Muscle of back (tissue), 13 donors: ENCODE results near the gene PCYOX1L. TPM values are rescaled to one million over a fixed set of nuclear protein-coding genes. Genes with fewer than 3 reads are reported as not detected.

Source experiments
- DNase-seq, 3 donors: peaks; one replicate each; pipeline versions ENCODE4 v3.0.0 to v3.0.0-alpha.2; 2013
- long read RNA-seq, 9 donors: transcript quantifications; one replicate each; lab custom pipeline, GENCODE V29; 2026
- polyA plus RNA-seq, 10 donors: library from polyadenylated mRNA; unstranded; fragments of 120-200 nt; gene quantifications; one replicate each; pipeline ENCODE4 v1.2.1, GENCODE V29; 2013; ENCODE audit not compliant: insufficient read length in 10 of 10

Gene PCYOX1L
- 10 to 100 TPM in 3 of 10 donors, 1 to 10 TPM in 7; 7.1 to 11.7 (median 9.0) TPM for polyA plus RNA-seq
- long read RNA-seq, donor 1, partial matches to known transcripts, result 0 of 2 reads
- long read RNA-seq, donor 1, other reads (novel, unspliced or antisense), result 0 of 2 reads
- long read RNA-seq, donor 2, partial matches to known transcripts, result 0 of 1 reads
- long read RNA-seq, donor 2, other reads (novel, unspliced or antisense), result 0 of 1 reads
- long read RNA-seq, donor 3, result 0 reads
- long read RNA-seq, donor 4, full-length matches to known transcripts, result 6 of 391 reads
- long read RNA-seq, donor 4, partial matches to known transcripts, result 61 of 391 reads
- long read RNA-seq, donor 4, other reads (novel, unspliced or antisense), result 324 of 391 reads
- long read RNA-seq, donor 5, full-length matches to known transcripts, result 5 of 746 reads
- long read RNA-seq, donor 5, partial matches to known transcripts, result 741 of 746 reads
- long read RNA-seq, donor 5, other reads (novel, unspliced or antisense), result 0 of 746 reads
- long read RNA-seq, donor 6, partial matches to known transcripts, result 0 of 3 reads
- long read RNA-seq, donor 6, other reads (novel, unspliced or antisense), result 0 of 3 reads
- long read RNA-seq, donor 7, full-length matches to known transcripts, result 4 of 4 reads
- long read RNA-seq, donor 7, partial matches to known transcripts, result 0 of 4 reads
- long read RNA-seq, donor 7, other reads (novel, unspliced or antisense), result 0 of 4 reads
- long read RNA-seq, donor 8, partial matches to known transcripts, result 0 of 3 reads
- long read RNA-seq, donor 8, other reads (novel, unspliced or antisense), result 0 of 3 reads
- long read RNA-seq, donor 9, partial matches to known transcripts, result 0 of 2 reads
- long read RNA-seq, donor 9, other reads (novel, unspliced or antisense), result 0 of 2 reads

GRCh38 chr5:149357370-149358293 lies at the start of gene PCYOX1L:
PCYOX1L (plus strand) TSS chr5:149358046; CDS start chr5:149358069, 23 bp downstream.
- DNase-seq, result peak; percentile 91 to 97 (median 92)

GRCh38 chr5:149309354-149309753 lies 48.5 kb upstream of the PCYOX1L start:
- DNase-seq, result no peak

GRCh38 chr5:149310488-149310887 lies 47.4 kb upstream of the PCYOX1L start:
- DNase-seq, result no peak

- DNase-seq, result peak in 1 of 3 donors; percentile 20
Observed at GRCh38 chr5:149310947-149311658, 46.7 kb upstream of the PCYOX1L start.

GRCh38 chr5:149313151-149313841 lies 44.5 kb upstream of the PCYOX1L start:
- DNase-seq, result no peak

- DNase-seq, result no peak
Observed at GRCh38 chr5:149314571-149315111, 43.2 kb upstream of the PCYOX1L start.

- DNase-seq, result no peak
Observed at GRCh38 chr5:149315753-149316152, 42.1 kb upstream of the PCYOX1L start.

- peak in 2 of 3 donors; percentile 57 to 76 for DNase-seq
Observed at GRCh38 chr5:149317281-149318048, 40.4 kb upstream of the PCYOX1L start.

- DNase-seq, result no peak
Observed at GRCh38 chr5:149319174-149319573, 38.7 kb upstream of the PCYOX1L start.

GRCh38 chr5:149320791-149321330 lies 37.0 kb upstream of the PCYOX1L start:
- DNase-seq, result peak; percentile 82 to 94 (median 87)

GRCh38 chr5:149322518-149322917 lies 35.3 kb upstream of the PCYOX1L start:
- no peak for DNase-seq

- DNase-seq, result no peak
Observed at GRCh38 chr5:149323210-149323609, 34.6 kb upstream of the PCYOX1L start.

GRCh38 chr5:149323621-149324205 lies 34.1 kb upstream of the PCYOX1L start:
- no peak for DNase-seq

GRCh38 chr5:149324641-149325040 lies 33.2 kb upstream of the PCYOX1L start:
- no peak for DNase-seq

- no peak for DNase-seq
Observed at GRCh38 chr5:149325166-149325735, 32.6 kb upstream of the PCYOX1L start.

- DNase-seq, result no peak
Observed at GRCh38 chr5:149325894-149326293, 32.0 kb upstream of the PCYOX1L start.

- DNase-seq, result no peak
Observed at GRCh38 chr5:149326611-149327010, 31.2 kb upstream of the PCYOX1L start.

- DNase-seq, result no peak
Observed at GRCh38 chr5:149328177-149328576, 29.7 kb upstream of the PCYOX1L start.
